ENCODE results near the gene UIMC1.

Gene UIMC1

GRCh38 chr5:176877793-176878331 lies 128.7 kb downstream of the UIMC1 start:
- no peaks in the 10 kb centered on the region for H3K9me2 ChIP-seq (replicated peaks; ENCODE audit: insufficient read depth, low read length)
- no peak overlapping the region for H3K9ac ChIP-seq (ENCODE audit: low read length)
- H3F3A ChIP-seq (ENCODE audit: insufficient read depth) = no peaks in the 10 kb centered on the region
- H3K27me3 ChIP-seq (ENCODE audit: low read length) = no peaks in the 10 kb centered on the region
- no peak overlapping the region for H2AFZ ChIP-seq (ENCODE audit: low read depth, low read length, severe bottlenecking)
- H3K4me3 ChIP-seq (ENCODE audit: insufficient read depth, low read length, poor library complexity, severe bottlenecking) = no peak overlapping the region
- H3K79me2 ChIP-seq (ENCODE audit: insufficient read depth, low read length) = no peaks in the 10 kb centered on the region
- no peak overlapping the region for H3K27ac ChIP-seq (ENCODE audit: low read depth, low read length)
- H3K36me3 ChIP-seq (ENCODE audit: low read length) = no peaks in the 10 kb centered on the region
- TF ChIP-seq CTCF (IDR thresholded peaks at IDR 0.05; ENCODE audit: insufficient read depth, low read length, poor library complexity, severe bottlenecking) (no peak), EZH2phosphoT487 (conservative IDR thresholded peaks at IDR 0.05; ENCODE audit: low read length) (no peak)
- H3K9me3 ChIP-seq (ENCODE audit: insufficient read depth, low read length) = no peaks in the 10 kb centered on the region
- no peaks in the 10 kb centered on the region for H4K20me1 ChIP-seq (ENCODE audit: low read depth, low read length)
- no peak overlapping the region for H3K4me2 ChIP-seq (ENCODE audit: low read depth, low read length, poor library complexity, severe bottlenecking)

GRCh38 chr5:176876506-176877431 lies 129.8 kb downstream of the UIMC1 start:
- Histone ChIP-seq H3K9me3 (ENCODE audit: insufficient read depth, low read length) (no peaks in the 10 kb centered on the region), H3K9ac (ENCODE audit: low read length) (no peak overlapping the region), H4K20me1 (ENCODE audit: low read depth, low read length) (no peaks in the 10 kb centered on the region), H3K9me2 (replicated peaks; ENCODE audit: insufficient read depth, low read length) (no peaks in the 10 kb centered on the region), H3K27me3 (ENCODE audit: low read length) (no peaks in the 10 kb centered on the region), H3F3A (ENCODE audit: insufficient read depth) (no peaks in the 10 kb centered on the region), H3K4me2 (ENCODE audit: low read depth, low read length, poor library complexity, severe bottlenecking) (no peak overlapping the region), H3K36me3 (ENCODE audit: low read length) (no peaks in the 10 kb centered on the region), H2AFZ (ENCODE audit: low read depth, low read length, severe bottlenecking) (no peak overlapping the region), H3K27ac (ENCODE audit: low read depth, low read length) (no peak overlapping the region), H3K79me2 (ENCODE audit: insufficient read depth, low read length) (no peaks in the 10 kb centered on the region), H3K4me3 (ENCODE audit: insufficient read depth, low read length, poor library complexity, severe bottlenecking) (no peak overlapping the region)
- TF ChIP-seq EZH2phosphoT487 (conservative IDR thresholded peaks at IDR 0.05; ENCODE audit: low read length) = no peak
- TF ChIP-seq CTCF (IDR thresholded peaks at IDR 0.05; ENCODE audit: insufficient read depth, low read length, poor library complexity, severe bottlenecking) = no peak

GRCh38 chr5:176875783-176876505 lies 130.6 kb downstream of the UIMC1 start:
- no peaks in the 10 kb centered on the region for H3K27me3 ChIP-seq (ENCODE audit: low read length)

More at GRCh38 chr5:176875783-176876505, 130.6 kb downstream of the UIMC1 start:
- H3K79me2 ChIP-seq (ENCODE audit: insufficient read depth, low read length) = no peaks in the 10 kb centered on the region
- no peak overlapping the region for H3K9ac ChIP-seq (ENCODE audit: low read length)
- no peak overlapping the region for H3K4me3 ChIP-seq (ENCODE audit: insufficient read depth, low read length, poor library complexity, severe bottlenecking)
- H3K4me2 ChIP-seq (ENCODE audit: low read depth, low read length, poor library complexity, severe bottlenecking) = no peak overlapping the region
- H4K20me1 ChIP-seq (ENCODE audit: low read depth, low read length) = no peaks in the 10 kb centered on the region
- no peaks in the 10 kb centered on the region for H3K9me3 ChIP-seq (ENCODE audit: insufficient read depth, low read length)
- H3K36me3 ChIP-seq (ENCODE audit: low read length) = no peaks in the 10 kb centered on the region
- H3K27ac ChIP-seq (ENCODE audit: low read depth, low read length) = no peak overlapping the region
- no peaks in the 10 kb centered on the region for H3F3A ChIP-seq (ENCODE audit: insufficient read depth)
- H2AFZ ChIP-seq (ENCODE audit: low read depth, low read length, severe bottlenecking) = no peak overlapping the region
- no peak for TF ChIP-seq CTCF (IDR thresholded peaks at IDR 0.05; ENCODE audit: insufficient read depth, low read length, poor library complexity, severe bottlenecking)
- TF ChIP-seq EZH2phosphoT487 (conservative IDR thresholded peaks at IDR 0.05; ENCODE audit: low read length) = no peak
- no peaks in the 10 kb centered on the region for H3K9me2 ChIP-seq (replicated peaks; ENCODE audit: insufficient read depth, low read length)

Measured in SU-DHL-6 (cell line).